Astrocyte (in vitro differentiated cells and primary cell): Measurements from ENCODE around the gene IP6K1. TPM values are rescaled to one million over a fixed set of nuclear protein-coding genes. Genes with fewer than 3 reads are reported as not detected.

Experiments used
- DNase-seq: peaks from one replicate; pipeline ENCODE4 v3.0.0-alpha.2; 2010; ENCODE audit warnings: low read depth
- FAIRE-seq: peaks from 2 replicates; lab custom pipeline; 2011; peaks lifted over from hg19 to GRCh38; lab: Jason Lieb, UNC
- H2AFZ ChIP-seq: 2 replicates; pipeline ENCODE4 v1.6.0; 2012; ENCODE audit warnings: low read depth, low read length, inconsistent platforms
- H3K27ac ChIP-seq: 2 replicates; pipeline ENCODE4 v1.5.1; 2011; ENCODE audit warnings: low read depth, low read length, inconsistent platforms
- H3K27me3 ChIP-seq: 2 replicates; pipeline ENCODE4 v1.6.0; 2011; ENCODE audit warnings: low read length, inconsistent platforms; ENCODE audit not compliant: insufficient read depth
- H3K36me3 ChIP-seq: 2 replicates; pipeline ENCODE4 v1.5.1; 2011; ENCODE audit warnings: low read length, inconsistent platforms; ENCODE audit not compliant: insufficient read depth
- H3K4me1 ChIP-seq: 2 replicates; pipeline ENCODE4 v1.5.1; 2011; ENCODE audit warnings: low read length, inconsistent platforms; ENCODE audit not compliant: insufficient read depth
- H3K4me2 ChIP-seq: 2 replicates; pipeline ENCODE4 v1.6.0; 2012; ENCODE audit warnings: low read length, inconsistent platforms
- H3K4me3 ChIP-seq: 2 replicates; pipeline ENCODE4 v1.5.1; 2011; ENCODE audit warnings: low read depth, mild to moderate bottlenecking, low read length, inconsistent platforms; ENCODE audit not compliant: insufficient read depth
- H3K79me2 ChIP-seq: 2 replicates; pipeline ENCODE4 v1.6.0; 2012; ENCODE audit warnings: mild to moderate bottlenecking, low read length, inconsistent platforms; ENCODE audit not compliant: insufficient read depth
- H3K9ac ChIP-seq: 2 replicates; pipeline ENCODE4 v1.6.0; 2012; ENCODE audit warnings: mild to moderate bottlenecking, low read length, inconsistent platforms
- H3K9me3 ChIP-seq: 2 replicates; pipeline ENCODE4 v1.5.1; 2012; ENCODE audit warnings: low read depth, mild to moderate bottlenecking, low read length, inconsistent platforms; ENCODE audit not compliant: insufficient read depth
- H4K20me1 ChIP-seq: 2 replicates; pipeline ENCODE4 v1.6.0; 2012; ENCODE audit warnings: low read length, inconsistent platforms; ENCODE audit not compliant: insufficient read depth
- H3K27ac Mint-ChIP-seq: one replicate; pipeline ENCODE4 v1.8.0; 2021; ENCODE audit warnings: mild to moderate bottlenecking, mixed read lengths; ENCODE audit not compliant: unreplicated experiment
- H3K27me3 Mint-ChIP-seq: one replicate; pipeline ENCODE4 v1.8.0; 2021; ENCODE audit warnings: low read depth, mixed read lengths; ENCODE audit not compliant: unreplicated experiment
- H3K36me3 Mint-ChIP-seq: one replicate; pipeline ENCODE4 v1.8.0; 2021; ENCODE audit warnings: low read depth, mixed read lengths; ENCODE audit not compliant: unreplicated experiment
- H3K4me1 Mint-ChIP-seq: one replicate; pipeline ENCODE4 v1.8.0; 2021; ENCODE audit warnings: low read depth, mixed read lengths; ENCODE audit not compliant: unreplicated experiment
- H3K4me3 Mint-ChIP-seq: one replicate; pipeline ENCODE4 v1.8.0; 2021; ENCODE audit warnings: mild to moderate bottlenecking, moderate library complexity, mixed read lengths; ENCODE audit not compliant: unreplicated experiment
- H3K9me3 Mint-ChIP-seq: one replicate; pipeline ENCODE4 v1.8.0; 2021; ENCODE audit warnings: mild to moderate bottlenecking, mixed read lengths; ENCODE audit not compliant: unreplicated experiment
- CTCF ChIP-seq: IDR thresholded peaks from 2 replicates; pipeline ENCODE4 v1.5.1; 2011; ENCODE audit warnings: low read depth, mild to moderate bottlenecking, inconsistent platforms, low read length, moderate library complexity; ENCODE audit not compliant: insufficient read depth
- EZH2 ChIP-seq: IDR thresholded peaks from 2 replicates; pipeline ENCODE4 v1.6.1; 2012; ENCODE audit warnings: mild to moderate bottlenecking, low read length, inconsistent platforms; ENCODE audit not compliant: insufficient read depth
- total RNA-seq: library from RNA; stranded (reverse); gene quantifications from 2 replicates; pipeline ENCODE4 v1.2.1, GENCODE V29; 2021

Gene IP6K1
- total RNA-seq, 1 donor from 2014 or later: 38.3 TPM

- no peaks in the 10 kb centered on the region for H3K27me3 Mint-ChIP-seq
- FAIRE-seq (no peak), DNase-seq (no peak)
- Histone ChIP-seq H4K20me1 (peaks cover 38% of the 10 kb centered on the region), H3K4me3 (no peak overlapping the region), H3K27ac (no peak overlapping the region), H3K4me2 (no peak overlapping the region), H3K79me2 (peaks cover 3% of the 10 kb centered on the region), H3K9me3 (no peaks in the 10 kb centered on the region), H3K27me3 (no peaks in the 10 kb centered on the region), H3K9ac (no peak overlapping the region), H3K4me1 (no peaks in the 10 kb centered on the region), H2AFZ (no peak overlapping the region), H3K36me3 (peaks cover 23% of the 10 kb centered on the region)
- TF ChIP-seq CTCF: no peak
- no peak for TF ChIP-seq EZH2
- H3K4me3 Mint-ChIP-seq: no peak overlapping the region
- H3K27ac Mint-ChIP-seq: no peak overlapping the region
- H3K4me1 Mint-ChIP-seq: peaks cover 2% of the 10 kb centered on the region
- H3K36me3 Mint-ChIP-seq: peaks cover 24% of the 10 kb centered on the region
- H3K9me3 Mint-ChIP-seq: no peaks in the 10 kb centered on the region
Observed at GRCh38 chr3:49680493-49681231, 105.7 kb downstream of the IP6K1 start.

GRCh38 chr3:49675912-49676311 lies 110.4 kb downstream of the IP6K1 start:
- no peak for TF ChIP-seq CTCF
- no peak for FAIRE-seq
- H3K4me3 Mint-ChIP-seq: peak overlapping the region; percentile 69

GRCh38 chr3:49674497-49674983 lies 111.8 kb downstream of the IP6K1 start:
- H3K36me3 Mint-ChIP-seq: peaks cover 16% of the 10 kb centered on the region
- Histone ChIP-seq H3K4me3 (peak overlapping the region; percentile 75), H2AFZ (peak overlapping the region; percentile 82), H3K36me3 (peaks cover 11% of the 10 kb centered on the region), H4K20me1 (peaks cover 46% of the 10 kb centered on the region), H3K79me2 (peaks cover 27% of the 10 kb centered on the region), H3K9ac (peak overlapping the region; percentile 88), H3K4me2 (peak overlapping the region; percentile 98), H3K9me3 (no peaks in the 10 kb centered on the region), H3K27ac (peak overlapping the region; percentile 86), H3K4me1 (peaks cover 18% of the 10 kb centered on the region), H3K27me3 (no peaks in the 10 kb centered on the region)
- H3K4me3 Mint-ChIP-seq: peak overlapping the region; percentile 88
- H3K9me3 Mint-ChIP-seq: no peaks in the 10 kb centered on the region
- H3K27ac Mint-ChIP-seq: peak overlapping the region; percentile 58
- H3K4me1 Mint-ChIP-seq: peaks cover 5% of the 10 kb centered on the region
- FAIRE-seq: no peak
- no peak for DNase-seq
- TF ChIP-seq EZH2: no peak
- TF ChIP-seq CTCF: no peak
- no peaks in the 10 kb centered on the region for H3K27me3 Mint-ChIP-seq

More at GRCh38 chr3:49675912-49676311, 110.4 kb downstream of the IP6K1 start:
- Mint-ChIP-seq H3K27ac (no peak overlapping the region), H3K27me3 (no peaks in the 10 kb centered on the region), H3K36me3 (peaks cover 21% of the 10 kb centered on the region), H3K4me1 (peaks cover 5% of the 10 kb centered on the region), H3K9me3 (no peaks in the 10 kb centered on the region)
- Histone ChIP-seq H3K27ac (no peak overlapping the region), H3K9ac (no peak overlapping the region), H3K36me3 (peaks cover 17% of the 10 kb centered on the region), H3K4me2 (no peak overlapping the region), H3K4me3 (no peak overlapping the region), H3K79me2 (peaks cover 27% of the 10 kb centered on the region), H3K4me1 (peaks cover 18% of the 10 kb centered on the region), H4K20me1 (peaks cover 53% of the 10 kb centered on the region), H3K27me3 (no peaks in the 10 kb centered on the region), H3K9me3 (no peaks in the 10 kb centered on the region), H2AFZ (no peak overlapping the region)
- no peak for DNase-seq
